HCT116 (cell line): Measurements from ENCODE around the gene CTBP2. TPM values are rescaled to one million over a fixed set of nuclear protein-coding genes. Genes with fewer than 3 reads are reported as not detected.

Experiments
- ATAC-seq: fragments of 200-7000 bp; cut with Tn5 transposase; 2 replicates; pipeline ENCODE4 v1.9.1; 2020; ENCODE audit warnings: mild to moderate bottlenecking, moderate library complexity
- BruUV-seq: library from RNA; stranded (reverse); fragments of 400-500 nt; replicated peaks from 2 replicates; lab custom pipeline; 2021; lab: Mats Ljungman, UMichigan
- CTCF ChIA-PET: fragments of 300-600 bp; sonication (Branson Sonifier 250); formaldehyde crosslinking; loops from one replicate; lab custom pipeline; 2021; ENCODE audit warnings: antibody characterized with exemption; lab: Charles Lee
- POLR2A ChIA-PET: fragments of 300-600, 350-600 bp; sonication (Branson Sonifier 250); formaldehyde crosslinking; loops from one replicate; lab custom pipeline; 2021; ENCODE audit warnings: antibody characterized with exemption; lab: Charles Lee
- RAD21 ChIA-PET, 2 experiments: fragments of 300-600 bp; sonication (Branson Sonifier 250); formaldehyde crosslinking; loops; one replicate each; lab custom pipeline; 2023; ENCODE audit warnings: low total read pairs in 2 of 2; ENCODE audit not compliant: uncharacterized antibody in 2 of 2, unreplicated experiment in 2 of 2, low non-redundant PET in 1 of 2; lab: Charles Lee
- DNase-seq: peaks from one replicate; pipeline ENCODE4 v3.0.0-alpha.2; 2010; ENCODE audit warnings: low read depth, low spot score
- H2AFZ ChIP-seq: fragments of 200-600 bp; shearing (Covaris generic), sonication (generic); 2 replicates; pipeline ENCODE4 v1.6.1; 2017; ENCODE audit warnings: low read depth, mixed run types, mixed read lengths, antibody characterized with exemption, low read length; ENCODE audit not compliant: poor library complexity, severe bottlenecking
- H3K27ac ChIP-seq: 2 replicates; pipeline ENCODE4 v1.5.1; 2012; ENCODE audit warnings: low read depth, low read length
- H3K27me3 ChIP-seq: fragments of 200-600 bp; sonication (generic); 2 replicates; pipeline ENCODE4 v1.6.1; 2016; ENCODE audit warnings: mixed run types, low read length, mixed read lengths; ENCODE audit not compliant: insufficient read depth
- H3K36me3 ChIP-seq, 2 experiments: fragments of 200-500 bp in 1 of 2; fragments of 200-600 bp in 1 of 2; sonication (Bioruptor generic) in 1 of 2; sonication (generic) in 1 of 2; 2 replicates each; pipeline versions ENCODE4 v1.5.1 to v1.6.1; 2014 to 2016; ENCODE audit warnings: low read length in 2 of 2, inconsistent platforms in 1 of 2, mixed read lengths in 1 of 2, mixed run types in 1 of 2; ENCODE audit not compliant: insufficient read depth in 2 of 2, control insufficient read depth in 1 of 2
- H3K4me1 ChIP-seq, 2 experiments: fragments of 200-600 bp in 1 of 2; sonication (generic) in 1 of 2; 2 replicates each; pipeline versions ENCODE4 v1.5.1 to v1.6.1; 2012 to 2017; ENCODE audit warnings: low read length in 2 of 2, inconsistent platforms in 1 of 2, mild to moderate bottlenecking in 1 of 2, mixed read lengths in 1 of 2, mixed run types in 1 of 2, moderate library complexity in 1 of 2; ENCODE audit not compliant: insufficient read depth in 2 of 2, control insufficient read depth in 1 of 2
- H3K4me2 ChIP-seq: fragments of 200-600 bp; sonication (generic); 2 replicates; pipeline ENCODE4 v1.6.1; 2017; ENCODE audit warnings: mixed run types, low read length, mixed read lengths
- H3K4me3 ChIP-seq, 2 experiments: fragments of 200-600 bp in 1 of 2; sonication (generic) in 1 of 2; replicated peaks in 1 of 2; 2 replicates each; pipeline ENCODE4 v1.5.1; 2011 to 2016; ENCODE audit warnings: low read length in 2 of 2, control low read depth in 1 of 2, low read depth in 1 of 2, mild to moderate bottlenecking in 1 of 2, mixed read lengths in 1 of 2, mixed run types in 1 of 2
- H3K79me2 ChIP-seq: fragments of 200-600 bp; sonication (generic); 2 replicates; pipeline ENCODE4 v1.6.1; 2017; ENCODE audit warnings: mild to moderate bottlenecking, mixed run types, low read length, moderate library complexity, mixed read lengths; ENCODE audit not compliant: insufficient read depth
- H3K9ac ChIP-seq: fragments of 200-600 bp; sonication (generic); 2 replicates; pipeline ENCODE4 v1.6.1; 2016; ENCODE audit warnings: low read length, mixed read lengths
- H3K9me2 ChIP-seq: fragments of 200-600 bp; sonication (generic), shearing (Covaris generic); 2 replicates; pipeline ENCODE4 v1.6.1; 2017; ENCODE audit warnings: mixed run types, mild to moderate bottlenecking, moderate library complexity; ENCODE audit not compliant: insufficient read depth
- H3K9me3 ChIP-seq, 2 experiments: fragments of 200-500 bp in 1 of 2; fragments of 200-600 bp in 1 of 2; sonication (Bioruptor generic) in 1 of 2; sonication (generic) in 1 of 2; 2 replicates each; pipeline ENCODE4 v1.6.1; 2014 to 2017; ENCODE audit warnings: low read length in 2 of 2, mixed read lengths in 2 of 2, inconsistent platforms in 1 of 2, low read depth in 1 of 2, mild to moderate bottlenecking in 1 of 2, mixed run types in 1 of 2, moderate library complexity in 1 of 2; ENCODE audit not compliant: control insufficient read depth in 1 of 2, insufficient read depth in 1 of 2
- H4K20me1 ChIP-seq: fragments of 200-600 bp; sonication (generic), shearing (Covaris generic); 2 replicates; pipeline ENCODE4 v1.6.1; 2017; ENCODE audit warnings: mixed run types, mild to moderate bottlenecking, moderate library complexity; ENCODE audit not compliant: insufficient read depth
- CBX3 ChIP-seq: IDR thresholded peaks from 2 replicates; pipeline ENCODE4 v1.6.1; 2012; ENCODE audit warnings: low read depth
- CEBPB ChIP-seq: IDR thresholded peaks from 2 replicates; pipeline ENCODE4 v1.6.1; 2012; ENCODE audit warnings: low read depth
- EGR1 ChIP-seq: IDR thresholded peaks from 2 replicates; pipeline ENCODE4 v1.6.1; 2012; ENCODE audit warnings: low read depth
- EZH2phosphoT487 ChIP-seq: fragments of 200-600 bp; IDR thresholded peaks from 2 replicates; pipeline ENCODE4 v1.6.1; 2018; ENCODE audit warnings: antibody characterized with exemption, borderline replicate concordance
- FOSL1 ChIP-seq: IDR thresholded peaks from 2 replicates; pipeline ENCODE4 v1.6.1; 2012; ENCODE audit warnings: low read depth
- POLR2A ChIP-seq: IDR thresholded peaks from 2 replicates; pipeline ENCODE4 v1.7.0; 2011; ENCODE audit warnings: borderline replicate concordance; ENCODE audit not compliant: insufficient read depth, insufficient read length; ENCODE audit errors: extremely low read depth
- RAD21 ChIP-seq: IDR thresholded peaks from 2 replicates; pipeline ENCODE4 v1.6.1; 2012; ENCODE audit warnings: low read depth, mild to moderate bottlenecking
- SP1 ChIP-seq: IDR thresholded peaks from 2 replicates; pipeline ENCODE4 v1.6.1; 2012; ENCODE audit warnings: low read depth
- intact Hi-C: fragments of 100-400 bp; cut with micrococcal nuclease; formaldehyde crosslinking; loops from 2 replicates; pipeline ENCODE4 v1.10.0; 2022
- total RNA-seq: library from RNA; stranded (reverse); gene quantifications from one replicate; pipeline ENCODE4 v1.2.1, GENCODE V29; 2021; ENCODE audit not compliant: unreplicated experiment
- TF ChIP-seq, protein P1 (sequence below), 3 experiments: fragments of 200-600 bp in 1 of 3; sonication (generic) in 1 of 3; IDR thresholded peaks in 2 of 3; conservative IDR thresholded peaks in 1 of 3; 2 replicates each; pipeline ENCODE4 v1.5.1; 2012 to 2017; ENCODE audit warnings: low read depth in 2 of 3, low read length in 2 of 3, antibody characterized with exemption in 1 of 3, borderline replicate concordance in 1 of 3, control low read depth in 1 of 3, mild to moderate bottlenecking in 1 of 3, mixed read lengths in 1 of 3, mixed run types in 1 of 3, moderate library complexity in 1 of 3; ENCODE audit not compliant: insufficient read depth in 1 of 3
- TF ChIP-seq, protein P2 (sequence below): IDR thresholded peaks from 2 replicates; pipeline ENCODE4 v1.6.1; 2012

CTBP2 gene
- total RNA-seq, 1 experiment from 2014 or later: 144 TPM

- ChIA-PET CTCF (no interaction called here), POLR2A (no interaction called here), RAD21 (no interaction called here)
- H3K9me2 ChIP-seq: no peaks in the 10 kb centered on the region
- no peak overlapping the region for H3K4me3 ChIP-seq
- no TSS peak for BruUV-seq
- no peak overlapping the region for H3K27ac ChIP-seq
- H3K9ac ChIP-seq: no peak overlapping the region
- DNase-seq (no peak), ATAC-seq (no peak)
- H3K36me3 ChIP-seq: peaks cover 0 to 4% of the 10 kb centered on the region in 2 experiments; a peak in 1 of 4 replicates
- intact Hi-C loops: no loop called here
- no peaks in the 10 kb centered on the region for H3K27me3 ChIP-seq
- no peak for TF ChIP-seq POLR2A
- no peak for TF ChIP-seq FOSL1
- no peak for TF ChIP-seq EZH2phosphoT487
- TF ChIP-seq, protein P1, sequence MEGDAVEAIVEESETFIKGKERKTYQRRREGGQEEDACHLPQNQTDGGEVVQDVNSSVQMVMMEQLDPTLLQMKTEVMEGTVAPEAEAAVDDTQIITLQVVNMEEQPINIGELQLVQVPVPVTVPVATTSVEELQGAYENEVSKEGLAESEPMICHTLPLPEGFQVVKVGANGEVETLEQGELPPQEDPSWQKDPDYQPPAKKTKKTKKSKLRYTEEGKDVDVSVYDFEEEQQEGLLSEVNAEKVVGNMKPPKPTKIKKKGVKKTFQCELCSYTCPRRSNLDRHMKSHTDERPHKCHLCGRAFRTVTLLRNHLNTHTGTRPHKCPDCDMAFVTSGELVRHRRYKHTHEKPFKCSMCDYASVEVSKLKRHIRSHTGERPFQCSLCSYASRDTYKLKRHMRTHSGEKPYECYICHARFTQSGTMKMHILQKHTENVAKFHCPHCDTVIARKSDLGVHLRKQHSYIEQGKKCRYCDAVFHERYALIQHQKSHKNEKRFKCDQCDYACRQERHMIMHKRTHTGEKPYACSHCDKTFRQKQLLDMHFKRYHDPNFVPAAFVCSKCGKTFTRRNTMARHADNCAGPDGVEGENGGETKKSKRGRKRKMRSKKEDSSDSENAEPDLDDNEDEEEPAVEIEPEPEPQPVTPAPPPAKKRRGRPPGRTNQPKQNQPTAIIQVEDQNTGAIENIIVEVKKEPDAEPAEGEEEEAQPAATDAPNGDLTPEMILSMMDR (IDR thresholded peaks at IDR 0.05 in 2 of 3, conservative IDR thresholded peaks at IDR 0.05 in 1 of 3; ENCODE audit: borderline replicate concordance in 1 of 3, insufficient read depth in 1 of 3, low read depth in 2 of 3, low read length in 2 of 3): no peak
- no peak for TF ChIP-seq RAD21
- TF ChIP-seq CBX3: no peak
- no peak for TF ChIP-seq EGR1
- no peak for TF ChIP-seq CEBPB
- TF ChIP-seq, protein P2, sequence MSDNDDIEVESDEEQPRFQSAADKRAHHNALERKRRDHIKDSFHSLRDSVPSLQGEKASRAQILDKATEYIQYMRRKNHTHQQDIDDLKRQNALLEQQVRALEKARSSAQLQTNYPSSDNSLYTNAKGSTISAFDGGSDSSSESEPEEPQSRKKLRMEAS: no peak
- no peak for TF ChIP-seq SP1
- peaks cover 14 to 23% of the 10 kb centered on the region in 2 experiments for H3K4me1 ChIP-seq
- H3K79me2 ChIP-seq: peaks cover 77% of the 10 kb centered on the region
- H3K9me3 ChIP-seq: no peaks in the 10 kb centered on the region
- H2AFZ ChIP-seq: no peak overlapping the region
- H4K20me1 ChIP-seq: no peaks in the 10 kb centered on the region
- H3K4me2 ChIP-seq: no peak overlapping the region
These were observed 129.7 kb downstream of the CTBP2 start for GRCh38 chr10:125030567-125031197.
